AG04449 (cell line): Measurements from ENCODE around the gene PLCB1.
A peak's percentile ranks its signal among the peaks of the same experiment; 100 is the strongest.

Experiments
- CTCF ChIA-PET: fragments of 350-600 bp; formaldehyde crosslinking; extraction: SDS; loops from one replicate; lab custom pipeline; 2021; ENCODE audit warnings: antibody characterized with exemption; lab: Yijun Ruan, JAX
- POLR2A ChIA-PET: fragments of 400-600, 350-600 bp; formaldehyde crosslinking; extraction: SDS; loops from one replicate; lab custom pipeline; 2020; ENCODE audit warnings: antibody characterized with exemption, inconsistent platforms; lab: Yijun Ruan, JAX
- DNase-seq: peaks from one replicate; pipeline ENCODE4 v3.0.0-alpha.2; 2010; ENCODE audit warnings: low read depth, low spot score
- H3K4me3 ChIP-seq: 2 replicates; pipeline ENCODE4 v1.5.1; 2011; ENCODE audit warnings: low read depth, mild to moderate bottlenecking, control low read depth, low read length
- CTCF ChIP-seq: IDR thresholded peaks from one replicate; pipeline ENCODE4 v1.5.1; 2011; ENCODE audit warnings: mild to moderate bottlenecking, moderate library complexity, low read length, control low read depth, inconsistent platforms; ENCODE audit not compliant: insufficient read depth; ENCODE audit errors: missing control alignments

Gene PLCB1

GRCh38 chr20:8690074-8690473 lies 558.0 kb downstream of the PLCB1 start:
- DNase-seq = no peak
- no peak for TF ChIP-seq CTCF
- no peak overlapping the region for H3K4me3 ChIP-seq
- ChIA-PET POLR2A (no interaction called here), CTCF (interaction anchor here (0.9 to 1.1 kb wide), 2 partner anchors 33 to 68 kb away, joined by 3 read pairs; no protein-coding TSS in a partner anchor)

- no peak for TF ChIP-seq CTCF
- DNase-seq = peak; percentile 83
- ChIA-PET POLR2A (interaction anchor here (0.8 to 1.7 kb wide), 2 partner anchors 10 to 23 kb away, joined by 3 read pairs; no protein-coding TSS in a partner anchor), CTCF (interaction anchor here (3.1 kb wide), 1 partner anchor 28 kb away, joined by 30 read pairs; no protein-coding TSS in a partner anchor)
- no peak overlapping the region for H3K4me3 ChIP-seq
Measured at GRCh38 chr20:8693709-8694108, 561.6 kb downstream of the PLCB1 start.

DNA sequence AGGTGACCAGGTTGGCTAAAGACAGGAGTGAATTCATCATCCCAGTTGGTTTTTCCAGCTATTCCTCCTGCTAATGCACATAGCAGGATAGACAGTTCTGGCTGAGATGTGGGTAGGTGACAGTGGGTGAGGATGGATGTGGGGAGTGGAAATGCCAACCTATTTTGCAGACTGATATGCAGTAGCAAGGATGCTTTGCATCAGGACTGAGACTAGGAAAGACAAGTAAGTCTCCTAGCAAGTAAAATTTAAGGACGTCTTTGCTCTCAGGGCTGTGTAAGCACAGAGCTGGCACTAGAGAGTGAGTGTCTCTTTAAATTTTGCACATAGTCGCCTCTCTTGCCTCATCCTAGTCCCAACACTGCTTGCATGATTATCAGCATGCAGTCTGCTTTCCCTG lies 568.7 kb downstream of the PLCB1 start:
- TF ChIP-seq CTCF = no peak
- ChIA-PET CTCF (interaction anchor here (1.4 to 13.5 kb wide), 2 partner anchors 20 to 165 kb away, joined by 3 to 140 read pairs; no protein-coding TSS in a partner anchor), POLR2A (no interaction called here)
- H3K4me3 ChIP-seq = no peak overlapping the region
- DNase-seq = no peak

DNA sequence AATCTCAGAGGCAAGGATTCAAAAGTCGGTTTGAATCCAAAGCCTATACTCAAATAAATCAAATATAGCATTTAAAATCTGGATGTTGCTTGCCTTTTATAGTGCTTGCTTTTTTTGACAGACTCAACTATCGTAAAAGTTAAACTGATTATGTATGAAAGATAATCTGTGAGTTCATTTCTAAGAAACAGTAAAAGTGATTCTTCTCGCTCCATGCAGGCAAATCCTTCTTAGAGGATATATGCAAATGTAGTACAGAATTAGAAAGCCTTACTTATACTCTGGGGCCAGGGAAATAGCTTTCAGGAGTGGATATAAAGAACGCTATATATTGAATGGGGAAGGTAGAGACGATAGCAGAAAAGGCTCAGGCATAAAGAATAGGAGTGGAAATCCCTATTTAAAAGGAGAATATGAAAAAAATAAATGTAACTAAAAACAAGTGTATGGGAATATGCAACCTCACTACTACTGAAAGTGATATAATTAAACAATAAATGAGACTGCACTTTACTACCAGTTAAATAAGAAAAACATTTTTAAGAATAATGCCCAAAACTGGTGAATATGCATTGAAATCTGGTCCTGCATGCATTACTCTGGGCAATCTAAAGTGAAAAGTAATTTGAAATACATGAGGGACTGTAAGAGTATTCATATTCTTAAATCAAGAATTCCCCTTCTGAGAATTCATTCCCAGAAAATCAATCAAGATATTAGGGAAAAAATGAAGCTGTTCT lies 575.1 kb downstream of the PLCB1 start:
- CTCF ChIA-PET = interaction anchor here (13.5 kb wide), 1 partner anchor 13 kb away, joined by 140 read pairs; no protein-coding TSS in a partner anchor
- no peak for DNase-seq
- no peak overlapping the region for H3K4me3 ChIP-seq
- POLR2A ChIA-PET = no interaction called here
- TF ChIP-seq CTCF = no peak

DNA sequence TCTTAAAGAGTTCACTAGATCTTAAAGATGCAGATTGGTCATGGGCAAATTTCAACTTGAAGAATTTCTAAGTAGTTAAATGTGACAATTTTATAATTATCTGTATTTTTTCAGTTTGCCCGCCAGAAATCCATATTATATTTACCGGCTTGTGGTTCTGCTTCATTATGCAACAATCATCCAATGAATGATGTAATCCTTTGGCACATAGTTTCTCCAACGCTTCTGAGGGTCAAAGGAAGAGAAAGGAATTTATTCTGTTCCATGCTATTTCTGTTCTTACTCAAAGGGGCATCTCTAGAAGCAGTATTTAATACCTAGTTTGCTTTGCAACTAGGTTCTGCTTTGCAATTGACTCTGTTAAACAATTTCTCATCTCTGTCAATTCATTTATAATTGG lies 577.6 kb downstream of the PLCB1 start:
- H3K4me3 ChIP-seq = no peak overlapping the region
- DNase-seq = no peak
- no peak for TF ChIP-seq CTCF
- ChIA-PET CTCF (interaction anchor here (13.5 kb wide), 1 partner anchor 11 kb away, joined by 140 read pairs; no protein-coding TSS in a partner anchor), POLR2A (no interaction called here)

DNA sequence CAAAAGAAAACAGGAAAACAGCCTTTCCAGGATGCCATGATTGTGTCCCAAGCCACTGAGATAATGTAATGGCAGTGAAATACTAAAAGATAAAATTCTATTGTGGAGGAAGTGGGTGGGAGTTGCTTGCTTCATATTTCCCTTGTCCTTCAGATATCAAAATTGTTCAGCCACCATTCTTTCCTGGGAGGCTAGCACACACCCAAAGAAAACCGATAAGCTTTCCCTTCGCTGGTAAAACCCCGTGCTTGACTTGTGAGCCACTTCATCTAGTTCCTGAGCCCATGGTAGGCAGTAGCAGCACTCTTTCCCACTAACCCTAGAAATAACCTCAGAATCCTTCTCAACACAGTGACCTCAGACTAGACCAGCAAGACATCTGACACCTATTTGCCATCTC lies 579.4 kb downstream of the PLCB1 start:
- no peak overlapping the region for H3K4me3 ChIP-seq
- no peak for DNase-seq
- CTCF ChIA-PET = interaction anchor here (1.3 to 13.5 kb wide), 2 partner anchors 9 to 665 kb away, joined by 3 to 140 read pairs; no protein-coding TSS in a partner anchor
- POLR2A ChIA-PET = no interaction called here
- TF ChIP-seq CTCF = no peak
